Measurements from ENCODE around the gene BLOC1S5.

DNA sequence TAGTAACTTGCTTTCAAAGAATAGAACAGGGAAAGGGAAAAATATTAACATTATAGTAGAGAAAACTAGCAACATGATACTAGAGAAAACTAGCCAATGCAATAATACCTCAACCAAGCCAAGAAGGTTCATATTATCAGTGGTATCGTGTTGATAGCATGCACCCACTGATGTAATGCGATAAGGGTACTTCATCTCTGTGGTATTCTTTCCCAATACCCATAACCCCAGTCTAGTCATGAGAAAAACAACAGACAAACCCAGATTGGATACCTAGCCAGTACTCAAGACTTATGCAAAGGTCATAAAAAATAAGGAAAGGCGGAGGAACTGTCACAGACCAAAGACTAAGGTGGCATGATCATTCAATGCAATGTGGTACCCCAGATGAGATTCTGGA is 21.0 kb downstream of the BLOC1S5 start:
- TF ChIP-seq, protein P1, sequence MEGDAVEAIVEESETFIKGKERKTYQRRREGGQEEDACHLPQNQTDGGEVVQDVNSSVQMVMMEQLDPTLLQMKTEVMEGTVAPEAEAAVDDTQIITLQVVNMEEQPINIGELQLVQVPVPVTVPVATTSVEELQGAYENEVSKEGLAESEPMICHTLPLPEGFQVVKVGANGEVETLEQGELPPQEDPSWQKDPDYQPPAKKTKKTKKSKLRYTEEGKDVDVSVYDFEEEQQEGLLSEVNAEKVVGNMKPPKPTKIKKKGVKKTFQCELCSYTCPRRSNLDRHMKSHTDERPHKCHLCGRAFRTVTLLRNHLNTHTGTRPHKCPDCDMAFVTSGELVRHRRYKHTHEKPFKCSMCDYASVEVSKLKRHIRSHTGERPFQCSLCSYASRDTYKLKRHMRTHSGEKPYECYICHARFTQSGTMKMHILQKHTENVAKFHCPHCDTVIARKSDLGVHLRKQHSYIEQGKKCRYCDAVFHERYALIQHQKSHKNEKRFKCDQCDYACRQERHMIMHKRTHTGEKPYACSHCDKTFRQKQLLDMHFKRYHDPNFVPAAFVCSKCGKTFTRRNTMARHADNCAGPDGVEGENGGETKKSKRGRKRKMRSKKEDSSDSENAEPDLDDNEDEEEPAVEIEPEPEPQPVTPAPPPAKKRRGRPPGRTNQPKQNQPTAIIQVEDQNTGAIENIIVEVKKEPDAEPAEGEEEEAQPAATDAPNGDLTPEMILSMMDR (IDR thresholded peaks at IDR 0.05): no peak
- TF ChIP-seq, protein P2, sequence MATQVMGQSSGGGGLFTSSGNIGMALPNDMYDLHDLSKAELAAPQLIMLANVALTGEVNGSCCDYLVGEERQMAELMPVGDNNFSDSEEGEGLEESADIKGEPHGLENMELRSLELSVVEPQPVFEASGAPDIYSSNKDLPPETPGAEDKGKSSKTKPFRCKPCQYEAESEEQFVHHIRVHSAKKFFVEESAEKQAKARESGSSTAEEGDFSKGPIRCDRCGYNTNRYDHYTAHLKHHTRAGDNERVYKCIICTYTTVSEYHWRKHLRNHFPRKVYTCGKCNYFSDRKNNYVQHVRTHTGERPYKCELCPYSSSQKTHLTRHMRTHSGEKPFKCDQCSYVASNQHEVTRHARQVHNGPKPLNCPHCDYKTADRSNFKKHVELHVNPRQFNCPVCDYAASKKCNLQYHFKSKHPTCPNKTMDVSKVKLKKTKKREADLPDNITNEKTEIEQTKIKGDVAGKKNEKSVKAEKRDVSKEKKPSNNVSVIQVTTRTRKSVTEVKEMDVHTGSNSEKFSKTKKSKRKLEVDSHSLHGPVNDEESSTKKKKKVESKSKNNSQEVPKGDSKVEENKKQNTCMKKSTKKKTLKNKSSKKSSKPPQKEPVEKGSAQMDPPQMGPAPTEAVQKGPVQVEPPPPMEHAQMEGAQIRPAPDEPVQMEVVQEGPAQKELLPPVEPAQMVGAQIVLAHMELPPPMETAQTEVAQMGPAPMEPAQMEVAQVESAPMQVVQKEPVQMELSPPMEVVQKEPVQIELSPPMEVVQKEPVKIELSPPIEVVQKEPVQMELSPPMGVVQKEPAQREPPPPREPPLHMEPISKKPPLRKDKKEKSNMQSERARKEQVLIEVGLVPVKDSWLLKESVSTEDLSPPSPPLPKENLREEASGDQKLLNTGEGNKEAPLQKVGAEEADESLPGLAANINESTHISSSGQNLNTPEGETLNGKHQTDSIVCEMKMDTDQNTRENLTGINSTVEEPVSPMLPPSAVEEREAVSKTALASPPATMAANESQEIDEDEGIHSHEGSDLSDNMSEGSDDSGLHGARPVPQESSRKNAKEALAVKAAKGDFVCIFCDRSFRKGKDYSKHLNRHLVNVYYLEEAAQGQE (IDR thresholded peaks at IDR 0.05; ENCODE audit: insufficient read depth in 1 of 2, low read depth in 2 of 2, low read length in 1 of 2): no peak
